ENCODE results near the gene HES2.

Gene HES2

GRCh38 chr1:6424619-6425593 lies 5.2 kb upstream of the HES2 start, which contains the start of gene ESPN:
Gene ESPN (plus strand): TSS chr1:6424776. CDS start chr1:6424956, 180 bp downstream.
- H3K27me3 ChIP-seq (ENCODE audit: control insufficient read depth in 1 of 2, insufficient read depth in 1 of 2, low read length in 2 of 2), result peaks cover 81 to 88% of the 10 kb centered on the region in 2 experiments

GRCh38 chr1:6424000-6424565 lies 4.4 kb upstream of the HES2 start:
- Histone ChIP-seq H4K8ac (ENCODE audit: low read length) (no peak overlapping the region), H3K23ac (ENCODE audit: low read length in 2 of 2) (no peak overlapping the region), H4K91ac (ENCODE audit: low read length) (no peak overlapping the region), H3K18ac (ENCODE audit: low read depth in 1 of 2, low read length in 2 of 2) (no peak overlapping the region), H2BK5ac (ENCODE audit: low read depth, low read length, poor library complexity, severe bottlenecking) (no peak overlapping the region), H2BK120ac (ENCODE audit: low read depth, low read length) (no peak overlapping the region), H3K4ac (ENCODE audit: low read depth in 1 of 2, low read length in 2 of 2) (no peak overlapping the region), H3K9ac (ENCODE audit: low read length) (no peak overlapping the region), H2BK12ac (ENCODE audit: low read length in 2 of 2) (no peak overlapping the region), H3K14ac (ENCODE audit: low read length in 2 of 2) (no peak overlapping the region), H2AFZ (ENCODE audit: low read depth, low read length) (no peak overlapping the region), H3K4me2 (ENCODE audit: low read length, poor library complexity, severe bottlenecking) (no peak overlapping the region), H3K79me1 (replicated peaks; ENCODE audit: low read length, poor library complexity, severe bottlenecking) (no peaks in the 10 kb centered on the region), H3K9me3 (ENCODE audit: control insufficient read depth, low read length) (no peaks in the 10 kb centered on the region), H3K27me3 (ENCODE audit: control insufficient read depth in 1 of 2, insufficient read depth in 1 of 2, low read length in 2 of 2) (peaks cover 76 to 83% of the 10 kb centered on the region in 2 experiments), H3K4me3 (ENCODE audit: insufficient read depth in 1 of 2, low read depth in 1 of 2, low read length in 2 of 2) (no peak overlapping the region), H2AK5ac (ENCODE audit: low read length, severe bottlenecking) (no peak overlapping the region), H2BK15ac (ENCODE audit: low read depth, poor library complexity, severe bottlenecking) (no peak overlapping the region), H3K27ac (ENCODE audit: low read length, poor library complexity, severe bottlenecking) (no peak overlapping the region), H3K4me1 (ENCODE audit: control insufficient read depth, insufficient read depth, low read depth, low read length) (peaks cover 36% of the 10 kb centered on the region), H3K36me3 (ENCODE audit: control insufficient read depth in 1 of 2, insufficient read depth in 2 of 2, low read depth in 1 of 2, low read length in 2 of 2) (peaks cover 0 to 3% of the 10 kb centered on the region in 2 experiments)
- no peak for DNase-seq
- WGBS, result 17% methylated on average over 35 of the region's 35 CpGs

More at GRCh38 chr1:6424619-6425593, 5.2 kb upstream of the HES2 start, which contains the start of gene ESPN:
- Histone ChIP-seq H3K23ac (ENCODE audit: low read length in 2 of 2) (peak within 1 kb of the TSS in 1 of 2 experiments; percentile 79), H3K9ac (ENCODE audit: low read length) (no peak within 1 kb of the TSS), H2BK12ac (ENCODE audit: low read length in 2 of 2) (peak within 1 kb of the TSS in 1 of 2 experiments; percentile 19), H3K4me1 (ENCODE audit: control insufficient read depth, insufficient read depth, low read depth, low read length) (peaks cover 35% of the 10 kb centered on the region), H3K14ac (ENCODE audit: low read length in 2 of 2) (no peak within 1 kb of the TSS), H3K9me3 (ENCODE audit: control insufficient read depth, low read length) (no peaks in the 10 kb centered on the region), H3K36me3 (ENCODE audit: control insufficient read depth in 1 of 2, insufficient read depth in 2 of 2, low read depth in 1 of 2, low read length in 2 of 2) (peaks cover 0 to 3% of the 10 kb centered on the region in 2 experiments), H2AK5ac (ENCODE audit: low read length, severe bottlenecking) (no peak within 1 kb of the TSS), H3K4me3 (ENCODE audit: insufficient read depth in 1 of 2, low read depth in 1 of 2, low read length in 2 of 2) (peak within 1 kb of the TSS in 1 of 2 experiments; percentile 35), H2BK5ac (ENCODE audit: low read depth, low read length, poor library complexity, severe bottlenecking) (no peak within 1 kb of the TSS), H2BK15ac (ENCODE audit: low read depth, poor library complexity, severe bottlenecking) (no peak within 1 kb of the TSS), H2AFZ (ENCODE audit: low read depth, low read length) (no peak within 1 kb of the TSS), H3K4me2 (ENCODE audit: low read length, poor library complexity, severe bottlenecking) (no peak within 1 kb of the TSS), H3K27ac (ENCODE audit: low read length, poor library complexity, severe bottlenecking) (no peak within 1 kb of the TSS), H3K4ac (ENCODE audit: low read depth in 1 of 2, low read length in 2 of 2) (no peak within 1 kb of the TSS), H4K8ac (ENCODE audit: low read length) (no peak within 1 kb of the TSS), H2BK120ac (ENCODE audit: low read depth, low read length) (no peak within 1 kb of the TSS), H4K91ac (ENCODE audit: low read length) (peak within 1 kb of the TSS; percentile 5), H3K18ac (ENCODE audit: low read depth in 1 of 2, low read length in 2 of 2) (peak within 1 kb of the TSS in 1 of 2 experiments; percentile 70), H3K79me1 (replicated peaks; ENCODE audit: low read length, poor library complexity, severe bottlenecking) (no peaks in the 10 kb centered on the region)
- DNase-seq, result no peak
- WGBS, result 14% methylated on average over 82 of the region's 99 CpGs

- no peak overlapping the region for H2BK12ac ChIP-seq (ENCODE audit: low read length in 2 of 2)
- no peak overlapping the region for H3K4ac ChIP-seq (ENCODE audit: low read depth in 1 of 2, low read length in 2 of 2)
- no peak overlapping the region for H4K91ac ChIP-seq (ENCODE audit: low read length)
- H3K36me3 ChIP-seq (ENCODE audit: control insufficient read depth in 1 of 2, insufficient read depth in 2 of 2, low read depth in 1 of 2, low read length in 2 of 2), result peaks cover 0 to 3% of the 10 kb centered on the region in 2 experiments
- 21% methylated on average over 22 of the region's 24 CpGs for WGBS
- peaks cover 77 to 87% of the 10 kb centered on the region in 2 experiments for H3K27me3 ChIP-seq (ENCODE audit: control insufficient read depth in 1 of 2, insufficient read depth in 1 of 2, low read length in 2 of 2)
- no peak overlapping the region for H2AFZ ChIP-seq (ENCODE audit: low read depth, low read length)
- DNase-seq, result no peak
- no peaks in the 10 kb centered on the region for H3K9me3 ChIP-seq (ENCODE audit: control insufficient read depth, low read length)
- peaks cover 42% of the 10 kb centered on the region for H3K4me1 ChIP-seq (ENCODE audit: control insufficient read depth, insufficient read depth, low read depth, low read length)
- no peak overlapping the region for H3K14ac ChIP-seq (ENCODE audit: low read length in 2 of 2)
- no peaks in the 10 kb centered on the region for H3K79me1 ChIP-seq (replicated peaks; ENCODE audit: low read length, poor library complexity, severe bottlenecking)
- H3K4me3 ChIP-seq (ENCODE audit: insufficient read depth in 1 of 2, low read depth in 1 of 2, low read length in 2 of 2), result no peak overlapping the region
- no peak overlapping the region for H2BK15ac ChIP-seq (ENCODE audit: low read depth, poor library complexity, severe bottlenecking)
- H3K27ac ChIP-seq (ENCODE audit: low read length, poor library complexity, severe bottlenecking), result no peak overlapping the region
- H3K23ac ChIP-seq (ENCODE audit: low read length in 2 of 2), result no peak overlapping the region
- no peak overlapping the region for H2BK5ac ChIP-seq (ENCODE audit: low read depth, low read length, poor library complexity, severe bottlenecking)
- H3K18ac ChIP-seq (ENCODE audit: low read depth in 1 of 2, low read length in 2 of 2), result no peak overlapping the region
- H2BK120ac ChIP-seq (ENCODE audit: low read depth, low read length), result no peak overlapping the region
- no peak overlapping the region for H3K4me2 ChIP-seq (ENCODE audit: low read length, poor library complexity, severe bottlenecking)
- H2AK5ac ChIP-seq (ENCODE audit: low read length, severe bottlenecking), result no peak overlapping the region
- no peak overlapping the region for H3K9ac ChIP-seq (ENCODE audit: low read length)
- no peak overlapping the region for H4K8ac ChIP-seq (ENCODE audit: low read length)
These were observed 3.7 kb upstream of the HES2 start for GRCh38 chr1:6423321-6423999.
